ENCODE results near the gene SMIM33. TPM values are rescaled to one million over a fixed set of nuclear protein-coding genes. Genes with fewer than 3 reads are reported as not detected.

Gene SMIM33
- total RNA-seq, 1 experiment from 2014 or later: not detected

DNA sequence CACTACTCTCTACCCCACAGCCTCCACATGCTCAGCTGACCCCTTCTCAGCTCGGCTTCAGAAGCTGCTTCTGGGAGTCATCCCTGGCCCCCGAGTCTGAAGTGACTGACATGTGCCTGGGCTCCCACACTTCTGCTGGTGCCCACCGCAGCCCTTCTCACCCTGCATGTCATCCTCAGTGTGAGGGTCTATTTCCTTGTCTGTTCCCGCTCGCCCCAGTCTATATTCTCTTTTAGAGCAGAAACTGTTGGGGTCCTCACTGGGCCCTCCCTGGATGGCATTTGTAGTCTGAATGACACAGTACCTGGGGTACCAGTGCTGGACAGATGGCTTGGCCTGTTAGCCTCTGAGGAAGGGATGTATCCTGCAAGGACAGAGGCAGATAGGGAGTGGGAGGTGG is 13.6 kb upstream of the SMIM33 start:
- no peak overlapping the region for H3K27ac Mint-ChIP-seq
- no peaks in the 10 kb centered on the region for H3K36me3 Mint-ChIP-seq
- no peak overlapping the region for H3K4me3 Mint-ChIP-seq
- H3K9me3 Mint-ChIP-seq: no peaks in the 10 kb centered on the region
- ChIA-PET CTCF (interaction anchor here (0.6 kb wide), 1 partner anchor 1165 kb away, joined by 3 read pairs; no protein-coding TSS in a partner anchor), POLR2A (no interaction called here)
- no peak for DNase-seq (ENCODE audit: low spot score)
- peaks cover 29% of the 10 kb centered on the region for H3K4me1 Mint-ChIP-seq
- ATAC-seq: no peak
- TF ChIP-seq HMGA2 (CRISPR knock-in tag; IDR thresholded peaks at IDR 0.05) (no peak), NFE2L1 (CRISPR knock-in tag; IDR thresholded peaks at IDR 0.05) (no peak), TCF7 (CRISPR knock-in tag; IDR thresholded peaks at IDR 0.05; ENCODE audit: low read depth) (no peak), ZNF396 (CRISPR knock-in tag; IDR thresholded peaks at IDR 0.05; ENCODE audit: borderline replicate concordance) (no peak), NR3C1 (CRISPR knock-in tag; conservative IDR thresholded peaks at IDR 0.05; ENCODE audit: low read depth) (no peak)
- no peaks in the 10 kb centered on the region for H3K27me3 Mint-ChIP-seq (ENCODE audit: low read depth)

DNA sequence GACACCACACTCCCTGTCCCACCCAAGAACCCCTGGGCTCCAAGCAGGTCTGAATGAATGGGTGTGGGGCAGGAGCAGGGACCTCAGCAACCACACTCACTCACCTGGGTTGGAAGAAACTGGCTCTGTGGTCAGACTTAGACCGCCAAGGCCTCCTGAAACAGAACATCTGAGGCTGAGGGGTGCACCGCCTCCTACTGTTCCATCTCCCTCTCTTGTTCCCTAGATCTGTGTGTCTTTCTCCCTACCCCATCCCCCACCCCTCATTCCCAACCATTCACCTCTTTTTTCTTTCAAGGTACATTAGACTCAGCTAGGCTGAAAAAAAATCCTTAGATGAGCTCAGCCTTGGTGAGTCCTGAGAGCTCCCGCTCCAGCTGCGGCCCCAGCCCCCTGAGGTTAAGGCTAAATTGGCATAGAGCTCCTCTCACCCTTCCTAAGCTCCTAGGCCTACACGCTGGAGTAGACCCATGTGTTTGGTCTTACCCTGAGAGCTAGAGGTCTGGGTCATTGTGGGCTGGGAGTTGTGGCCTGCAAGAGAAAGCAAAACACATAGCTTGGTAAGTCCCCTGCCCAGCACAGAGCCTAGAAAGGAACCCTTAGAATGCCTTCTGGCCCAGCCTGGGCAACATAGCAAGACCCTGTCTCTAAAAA is 13.0 kb upstream of the SMIM33 start:
- Mint-ChIP-seq H3K9me3 (no peaks in the 10 kb centered on the region), H3K36me3 (no peaks in the 10 kb centered on the region), H3K27ac (no peak overlapping the region), H3K27me3 (ENCODE audit: low read depth) (no peaks in the 10 kb centered on the region), H3K4me3 (no peak overlapping the region), H3K4me1 (peaks cover 34% of the 10 kb centered on the region)
- ATAC-seq (no peak), DNase-seq (ENCODE audit: low spot score) (no peak)
- TF ChIP-seq ZNF121 (CRISPR knock-in tag; IDR thresholded peaks at IDR 0.05) (peak; percentile 31; the same call in 1 of the 2 replicates), IRF2 (CRISPR knock-in tag; IDR thresholded peaks at IDR 0.05; ENCODE audit: borderline replicate concordance, low read depth) (no peak)
- POLR2A ChIA-PET: interaction anchor here (0.6 to 1.0 kb wide), 2 partner anchors 53 to 560 kb away, joined by 3 to 6 read pairs; partner anchors contain the start of gene SPATA24
- CTCF ChIA-PET: interaction anchor here (0.6 to 1.3 kb wide), 4 partner anchors 13 to 308 kb away, joined by 3 to 8 read pairs (median 4); no protein-coding TSS in a partner anchor

DNA sequence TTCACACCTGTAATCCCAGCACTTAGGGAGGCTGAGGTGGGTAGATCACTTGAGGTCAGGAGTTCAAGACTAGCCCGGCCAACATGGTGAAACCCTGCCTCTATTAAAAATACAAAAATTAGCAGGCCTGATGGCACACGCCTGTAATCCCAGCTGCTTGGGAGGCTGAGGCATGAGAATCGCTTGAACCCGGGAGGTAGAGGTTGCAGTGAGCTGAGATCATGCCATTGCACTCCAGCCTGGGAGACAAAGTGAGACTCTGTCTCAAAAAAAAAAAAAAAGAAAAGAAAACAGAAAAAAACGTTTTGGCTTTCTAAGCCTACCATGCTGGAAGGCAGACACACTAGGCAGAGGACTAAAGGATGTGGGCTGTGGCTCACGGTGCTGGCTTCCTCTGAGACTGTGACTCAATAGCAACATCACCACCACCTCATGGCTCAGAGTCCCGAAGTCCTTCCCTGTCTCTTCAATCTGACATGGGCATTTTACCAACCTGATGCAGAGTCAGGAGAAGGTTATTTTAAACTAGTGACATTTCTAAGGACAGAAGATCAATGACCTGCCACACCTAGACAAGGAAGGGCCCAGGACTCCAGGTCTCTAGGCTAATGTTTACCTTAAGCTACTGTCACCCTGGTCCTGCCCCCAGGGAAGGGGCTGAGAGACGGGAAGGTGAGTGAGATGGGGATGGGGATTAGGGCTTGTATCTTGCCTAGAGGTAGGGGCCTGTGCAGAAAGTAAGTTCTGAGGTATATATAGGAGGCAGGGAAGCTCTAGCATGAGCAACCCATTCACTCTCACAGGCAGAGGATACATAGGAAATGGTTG is 12.0 kb upstream of the SMIM33 start:
- ATAC-seq: no peak
- CTCF ChIA-PET: interaction anchor here (1.0 to 1.3 kb wide), 2 partner anchors 14 to 55 kb away, joined by 4 to 8 read pairs; no protein-coding TSS in a partner anchor
- H3K4me1 Mint-ChIP-seq: peaks cover 41% of the 10 kb centered on the region
- no peaks in the 10 kb centered on the region for H3K27me3 Mint-ChIP-seq (ENCODE audit: low read depth)
- POLR2A ChIA-PET: interaction anchor here (1.0 kb wide), 1 partner anchor 55 kb away, joined by 3 read pairs; the partner anchor contains the start of gene SPATA24
- H3K27ac Mint-ChIP-seq: no peak overlapping the region
- H3K4me3 Mint-ChIP-seq: no peak overlapping the region
- H3K36me3 Mint-ChIP-seq: no peaks in the 10 kb centered on the region
- DNase-seq (ENCODE audit: low spot score): no peak
- TF ChIP-seq, protein P1, sequence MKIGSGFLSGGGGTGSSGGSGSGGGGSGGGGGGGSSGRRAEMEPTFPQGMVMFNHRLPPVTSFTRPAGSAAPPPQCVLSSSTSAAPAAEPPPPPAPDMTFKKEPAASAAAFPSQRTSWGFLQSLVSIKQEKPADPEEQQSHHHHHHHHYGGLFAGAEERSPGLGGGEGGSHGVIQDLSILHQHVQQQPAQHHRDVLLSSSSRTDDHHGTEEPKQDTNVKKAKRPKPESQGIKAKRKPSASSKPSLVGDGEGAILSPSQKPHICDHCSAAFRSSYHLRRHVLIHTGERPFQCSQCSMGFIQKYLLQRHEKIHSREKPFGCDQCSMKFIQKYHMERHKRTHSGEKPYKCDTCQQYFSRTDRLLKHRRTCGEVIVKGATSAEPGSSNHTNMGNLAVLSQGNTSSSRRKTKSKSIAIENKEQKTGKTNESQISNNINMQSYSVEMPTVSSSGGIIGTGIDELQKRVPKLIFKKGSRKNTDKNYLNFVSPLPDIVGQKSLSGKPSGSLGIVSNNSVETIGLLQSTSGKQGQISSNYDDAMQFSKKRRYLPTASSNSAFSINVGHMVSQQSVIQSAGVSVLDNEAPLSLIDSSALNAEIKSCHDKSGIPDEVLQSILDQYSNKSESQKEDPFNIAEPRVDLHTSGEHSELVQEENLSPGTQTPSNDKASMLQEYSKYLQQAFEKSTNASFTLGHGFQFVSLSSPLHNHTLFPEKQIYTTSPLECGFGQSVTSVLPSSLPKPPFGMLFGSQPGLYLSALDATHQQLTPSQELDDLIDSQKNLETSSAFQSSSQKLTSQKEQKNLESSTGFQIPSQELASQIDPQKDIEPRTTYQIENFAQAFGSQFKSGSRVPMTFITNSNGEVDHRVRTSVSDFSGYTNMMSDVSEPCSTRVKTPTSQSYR (CRISPR knock-in tag; IDR thresholded peaks at IDR 0.05): no peak
- no peak for TF ChIP-seq JAZF1 (CRISPR knock-in tag; IDR thresholded peaks at IDR 0.05)
- TF ChIP-seq, protein P2, sequence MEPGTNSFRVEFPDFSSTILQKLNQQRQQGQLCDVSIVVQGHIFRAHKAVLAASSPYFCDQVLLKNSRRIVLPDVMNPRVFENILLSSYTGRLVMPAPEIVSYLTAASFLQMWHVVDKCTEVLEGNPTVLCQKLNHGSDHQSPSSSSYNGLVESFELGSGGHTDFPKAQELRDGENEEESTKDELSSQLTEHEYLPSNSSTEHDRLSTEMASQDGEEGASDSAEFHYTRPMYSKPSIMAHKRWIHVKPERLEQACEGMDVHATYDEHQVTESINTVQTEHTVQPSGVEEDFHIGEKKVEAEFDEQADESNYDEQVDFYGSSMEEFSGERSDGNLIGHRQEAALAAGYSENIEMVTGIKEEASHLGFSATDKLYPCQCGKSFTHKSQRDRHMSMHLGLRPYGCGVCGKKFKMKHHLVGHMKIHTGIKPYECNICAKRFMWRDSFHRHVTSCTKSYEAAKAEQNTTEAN (CRISPR knock-in tag; IDR thresholded peaks at IDR 0.05): no peak
- TF ChIP-seq, protein P3, sequence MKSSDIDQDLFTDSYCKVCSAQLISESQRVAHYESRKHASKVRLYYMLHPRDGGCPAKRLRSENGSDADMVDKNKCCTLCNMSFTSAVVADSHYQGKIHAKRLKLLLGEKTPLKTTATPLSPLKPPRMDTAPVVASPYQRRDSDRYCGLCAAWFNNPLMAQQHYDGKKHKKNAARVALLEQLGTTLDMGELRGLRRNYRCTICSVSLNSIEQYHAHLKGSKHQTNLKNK (CRISPR knock-in tag; IDR thresholded peaks at IDR 0.05): no peak
- no peaks in the 10 kb centered on the region for H3K9me3 Mint-ChIP-seq

DNA sequence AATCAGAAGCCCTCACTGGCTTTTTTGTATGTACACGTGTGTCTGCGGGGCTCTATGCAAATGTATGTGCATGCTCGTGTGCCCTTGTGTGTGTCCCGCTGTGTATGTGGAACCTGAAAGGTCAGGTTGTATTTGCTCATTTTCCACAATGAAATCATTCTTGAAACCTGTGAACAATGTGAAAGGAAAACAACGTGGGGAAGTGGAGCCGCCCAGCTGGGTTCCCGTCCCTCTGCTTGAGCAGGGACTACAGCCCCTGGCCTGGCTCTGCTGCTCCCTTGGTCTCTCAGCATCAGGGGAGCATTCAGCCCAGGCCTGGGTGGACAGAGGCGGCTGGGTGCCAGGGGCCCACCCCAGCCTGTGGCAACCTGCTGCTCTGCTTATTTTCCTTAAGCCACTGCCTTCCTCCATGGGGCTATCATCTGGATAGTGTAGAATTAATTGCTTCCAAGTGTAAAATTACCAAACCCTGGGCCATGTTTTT is 11.3 kb upstream of the SMIM33 start:
- Mint-ChIP-seq H3K4me1 (peaks cover 41% of the 10 kb centered on the region), H3K9me3 (no peaks in the 10 kb centered on the region), H3K36me3 (no peaks in the 10 kb centered on the region), H3K4me3 (no peak overlapping the region), H3K27ac (no peak overlapping the region), H3K27me3 (ENCODE audit: low read depth) (no peaks in the 10 kb centered on the region)
- ATAC-seq (no peak), DNase-seq (ENCODE audit: low spot score) (no peak)
- ChIA-PET POLR2A (no interaction called here), CTCF (interaction anchor here (0.7 kb wide), 1 partner anchor 1635 kb away, joined by 3 read pairs; the partner anchor contains the start of gene PCDHB2)
- TF ChIP-seq, protein P4, sequence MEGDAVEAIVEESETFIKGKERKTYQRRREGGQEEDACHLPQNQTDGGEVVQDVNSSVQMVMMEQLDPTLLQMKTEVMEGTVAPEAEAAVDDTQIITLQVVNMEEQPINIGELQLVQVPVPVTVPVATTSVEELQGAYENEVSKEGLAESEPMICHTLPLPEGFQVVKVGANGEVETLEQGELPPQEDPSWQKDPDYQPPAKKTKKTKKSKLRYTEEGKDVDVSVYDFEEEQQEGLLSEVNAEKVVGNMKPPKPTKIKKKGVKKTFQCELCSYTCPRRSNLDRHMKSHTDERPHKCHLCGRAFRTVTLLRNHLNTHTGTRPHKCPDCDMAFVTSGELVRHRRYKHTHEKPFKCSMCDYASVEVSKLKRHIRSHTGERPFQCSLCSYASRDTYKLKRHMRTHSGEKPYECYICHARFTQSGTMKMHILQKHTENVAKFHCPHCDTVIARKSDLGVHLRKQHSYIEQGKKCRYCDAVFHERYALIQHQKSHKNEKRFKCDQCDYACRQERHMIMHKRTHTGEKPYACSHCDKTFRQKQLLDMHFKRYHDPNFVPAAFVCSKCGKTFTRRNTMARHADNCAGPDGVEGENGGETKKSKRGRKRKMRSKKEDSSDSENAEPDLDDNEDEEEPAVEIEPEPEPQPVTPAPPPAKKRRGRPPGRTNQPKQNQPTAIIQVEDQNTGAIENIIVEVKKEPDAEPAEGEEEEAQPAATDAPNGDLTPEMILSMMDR (IDR thresholded peaks at IDR 0.05): no peak
